ENCODE measurements around the gene POMC.
A peak's percentile ranks its signal among the peaks of the same experiment; 100 is the strongest.

POMC gene

DNA sequence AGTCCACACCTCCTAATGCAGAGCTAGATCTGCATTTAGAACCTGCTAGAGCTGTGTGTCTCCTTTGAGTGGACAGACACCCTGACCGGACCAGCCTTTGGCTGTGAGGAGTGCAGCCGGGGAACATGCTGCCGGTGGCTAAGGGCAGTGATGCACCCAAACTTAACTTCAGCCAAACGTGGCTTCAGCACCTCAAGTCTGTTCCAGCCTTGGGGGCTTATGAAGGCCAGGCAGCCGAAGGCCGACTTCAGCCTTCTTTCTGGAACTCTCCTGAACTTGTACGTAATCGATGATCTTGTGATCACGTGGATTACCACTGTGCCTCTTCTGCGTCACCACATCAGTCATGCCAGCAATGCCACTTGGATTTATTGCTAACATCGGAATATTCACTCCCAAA, 49.1 kb downstream of the POMC start:
- TF ChIP-seq CEBPB (IDR thresholded peaks at IDR 0.05) (no peak), FOXM1 (IDR thresholded peaks at IDR 0.05; ENCODE audit: borderline replicate concordance, low read depth) (no peak), TCF12 (IDR thresholded peaks at IDR 0.05; ENCODE audit: low read depth) (no peak), YY1 (IDR thresholded peaks at IDR 0.05; ENCODE audit: low read depth) (no peak), TEAD4 (IDR thresholded peaks at IDR 0.05) (no peak), RAD21 (IDR thresholded peaks at IDR 0.05; ENCODE audit: low read depth) (no peak), EGR1 (IDR thresholded peaks at IDR 0.05) (no peak), TAF1 (IDR thresholded peaks at IDR 0.05; ENCODE audit: low read depth) (no peak)
- TF ChIP-seq, protein P1, sequence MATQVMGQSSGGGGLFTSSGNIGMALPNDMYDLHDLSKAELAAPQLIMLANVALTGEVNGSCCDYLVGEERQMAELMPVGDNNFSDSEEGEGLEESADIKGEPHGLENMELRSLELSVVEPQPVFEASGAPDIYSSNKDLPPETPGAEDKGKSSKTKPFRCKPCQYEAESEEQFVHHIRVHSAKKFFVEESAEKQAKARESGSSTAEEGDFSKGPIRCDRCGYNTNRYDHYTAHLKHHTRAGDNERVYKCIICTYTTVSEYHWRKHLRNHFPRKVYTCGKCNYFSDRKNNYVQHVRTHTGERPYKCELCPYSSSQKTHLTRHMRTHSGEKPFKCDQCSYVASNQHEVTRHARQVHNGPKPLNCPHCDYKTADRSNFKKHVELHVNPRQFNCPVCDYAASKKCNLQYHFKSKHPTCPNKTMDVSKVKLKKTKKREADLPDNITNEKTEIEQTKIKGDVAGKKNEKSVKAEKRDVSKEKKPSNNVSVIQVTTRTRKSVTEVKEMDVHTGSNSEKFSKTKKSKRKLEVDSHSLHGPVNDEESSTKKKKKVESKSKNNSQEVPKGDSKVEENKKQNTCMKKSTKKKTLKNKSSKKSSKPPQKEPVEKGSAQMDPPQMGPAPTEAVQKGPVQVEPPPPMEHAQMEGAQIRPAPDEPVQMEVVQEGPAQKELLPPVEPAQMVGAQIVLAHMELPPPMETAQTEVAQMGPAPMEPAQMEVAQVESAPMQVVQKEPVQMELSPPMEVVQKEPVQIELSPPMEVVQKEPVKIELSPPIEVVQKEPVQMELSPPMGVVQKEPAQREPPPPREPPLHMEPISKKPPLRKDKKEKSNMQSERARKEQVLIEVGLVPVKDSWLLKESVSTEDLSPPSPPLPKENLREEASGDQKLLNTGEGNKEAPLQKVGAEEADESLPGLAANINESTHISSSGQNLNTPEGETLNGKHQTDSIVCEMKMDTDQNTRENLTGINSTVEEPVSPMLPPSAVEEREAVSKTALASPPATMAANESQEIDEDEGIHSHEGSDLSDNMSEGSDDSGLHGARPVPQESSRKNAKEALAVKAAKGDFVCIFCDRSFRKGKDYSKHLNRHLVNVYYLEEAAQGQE (IDR thresholded peaks at IDR 0.05; ENCODE audit: low read depth), result no peak
- TF ChIP-seq, protein P2, sequence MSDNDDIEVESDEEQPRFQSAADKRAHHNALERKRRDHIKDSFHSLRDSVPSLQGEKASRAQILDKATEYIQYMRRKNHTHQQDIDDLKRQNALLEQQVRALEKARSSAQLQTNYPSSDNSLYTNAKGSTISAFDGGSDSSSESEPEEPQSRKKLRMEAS (IDR thresholded peaks at IDR 0.05), result no peak
- TF ChIP-seq, protein P3, sequence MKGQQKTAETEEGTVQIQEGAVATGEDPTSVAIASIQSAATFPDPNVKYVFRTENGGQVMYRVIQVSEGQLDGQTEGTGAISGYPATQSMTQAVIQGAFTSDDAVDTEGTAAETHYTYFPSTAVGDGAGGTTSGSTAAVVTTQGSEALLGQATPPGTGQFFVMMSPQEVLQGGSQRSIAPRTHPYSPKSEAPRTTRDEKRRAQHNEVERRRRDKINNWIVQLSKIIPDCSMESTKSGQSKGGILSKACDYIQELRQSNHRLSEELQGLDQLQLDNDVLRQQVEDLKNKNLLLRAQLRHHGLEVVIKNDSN (IDR thresholded peaks at IDR 0.05), result no peak

DNA sequence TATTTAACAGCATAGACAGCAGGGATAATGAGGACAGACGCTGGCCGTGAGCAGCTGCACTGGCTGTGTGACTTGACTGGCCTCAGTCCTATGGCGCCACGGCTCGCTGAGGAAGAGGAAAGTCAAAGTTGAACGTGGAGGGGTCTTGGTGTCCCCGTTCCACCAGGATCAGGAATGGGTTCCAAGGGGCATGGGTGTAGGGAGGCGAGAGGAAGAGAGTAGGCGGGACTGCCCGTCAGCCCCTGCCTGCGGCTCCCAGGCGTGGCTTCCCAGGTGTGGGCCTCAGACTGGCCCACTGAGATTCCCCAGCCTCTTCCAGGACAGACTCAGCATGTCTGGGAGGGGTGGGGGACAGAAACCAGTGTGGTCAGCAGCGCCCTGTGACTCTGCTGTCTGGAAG, 51.4 kb downstream of the POMC start:
- no peak for TF ChIP-seq YY1 (IDR thresholded peaks at IDR 0.05; ENCODE audit: low read depth)
- TF ChIP-seq, protein P2 (IDR thresholded peaks at IDR 0.05), result no peak
- TF ChIP-seq, protein P1 (IDR thresholded peaks at IDR 0.05; ENCODE audit: low read depth), result no peak
- no peak for TF ChIP-seq CREB1 (IDR thresholded peaks at IDR 0.05; ENCODE audit: low read depth)
- no peak for TF ChIP-seq TEAD4 (IDR thresholded peaks at IDR 0.05)
- TF ChIP-seq ZBTB7A (IDR thresholded peaks at IDR 0.05; ENCODE audit: low read depth), result no peak
- TF ChIP-seq NFIC (IDR thresholded peaks at IDR 0.05), result no peak
- no peak for TF ChIP-seq EP300 (IDR thresholded peaks at IDR 0.05; ENCODE audit: borderline replicate concordance)
- TF ChIP-seq, protein P3 (IDR thresholded peaks at IDR 0.05), result no peak
- no peak for TF ChIP-seq TAF1 (IDR thresholded peaks at IDR 0.05; ENCODE audit: low read depth)
- no peak for TF ChIP-seq CEBPB (IDR thresholded peaks at IDR 0.05)
- no peak for TF ChIP-seq TCF12 (IDR thresholded peaks at IDR 0.05; ENCODE audit: low read depth)

DNA sequence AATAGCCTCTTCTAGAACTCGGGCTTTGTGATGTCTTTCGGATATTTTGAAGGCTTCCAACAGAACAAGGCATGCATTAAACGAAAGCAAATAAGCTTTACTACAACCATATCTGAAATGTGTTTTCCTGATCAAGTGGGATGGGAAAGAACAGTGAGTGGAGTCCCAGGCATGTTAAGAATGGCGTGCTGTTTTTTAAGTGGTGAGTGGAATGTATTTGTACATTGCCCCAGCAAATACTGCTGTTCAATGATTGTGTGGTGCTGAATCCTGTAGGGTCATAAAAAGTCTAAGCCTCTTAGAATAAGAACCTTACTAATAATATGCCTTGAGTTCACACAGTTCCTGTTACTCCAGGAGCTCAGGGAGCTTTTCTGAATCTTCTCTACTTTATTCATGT, 52.5 kb downstream of the POMC start:
- TF ChIP-seq, protein P1 (IDR thresholded peaks at IDR 0.05; ENCODE audit: low read depth), result peak; percentile 74
- TF ChIP-seq, protein P2 (IDR thresholded peaks at IDR 0.05), result no peak

DNA sequence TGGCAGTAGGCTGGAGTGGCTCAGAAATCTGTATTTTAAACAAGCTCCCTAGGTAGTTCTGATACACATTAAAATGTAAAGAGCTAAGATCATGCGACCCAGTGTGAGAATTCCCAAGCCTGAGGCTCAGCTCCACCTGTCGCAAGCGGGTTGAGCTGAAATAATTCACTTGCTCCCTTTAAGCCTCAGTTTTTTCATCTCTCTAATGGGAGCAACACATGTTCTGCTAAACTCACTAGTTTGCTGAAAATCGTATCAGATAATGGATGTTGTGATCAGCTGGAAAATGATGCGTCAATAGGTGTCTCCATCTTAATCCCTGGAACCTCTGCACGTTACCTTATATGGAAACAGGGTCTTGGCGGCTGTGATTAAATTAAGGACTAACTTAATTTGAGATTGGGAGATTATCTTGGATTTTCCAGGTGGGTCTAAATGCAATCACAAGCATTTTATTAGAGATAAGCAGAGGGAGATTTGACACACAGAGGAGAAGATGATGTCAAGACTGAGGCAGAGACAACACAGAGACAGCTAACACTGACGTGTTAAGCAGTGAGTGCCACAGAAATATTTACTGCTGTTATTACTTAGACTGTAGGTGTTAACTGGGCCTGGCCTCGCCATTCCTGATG, 53.0 kb downstream of the POMC start:
- TF ChIP-seq TAF1 (IDR thresholded peaks at IDR 0.05; ENCODE audit: low read depth) (no peak), FOXM1 (IDR thresholded peaks at IDR 0.05; ENCODE audit: borderline replicate concordance, low read depth) (no peak), CEBPB (IDR thresholded peaks at IDR 0.05) (no peak), TCF12 (IDR thresholded peaks at IDR 0.05; ENCODE audit: low read depth) (no peak), ZBTB7A (IDR thresholded peaks at IDR 0.05; ENCODE audit: low read depth) (no peak), RAD21 (IDR thresholded peaks at IDR 0.05; ENCODE audit: low read depth) (no peak), EP300 (IDR thresholded peaks at IDR 0.05; ENCODE audit: borderline replicate concordance) (no peak), EGR1 (IDR thresholded peaks at IDR 0.05) (no peak), TEAD4 (IDR thresholded peaks at IDR 0.05) (no peak), YY1 (IDR thresholded peaks at IDR 0.05; ENCODE audit: low read depth) (no peak), NFIC (IDR thresholded peaks at IDR 0.05) (no peak), CREB1 (IDR thresholded peaks at IDR 0.05; ENCODE audit: low read depth) (no peak)
- TF ChIP-seq, protein P3 (IDR thresholded peaks at IDR 0.05), result no peak
- TF ChIP-seq, protein P1 (IDR thresholded peaks at IDR 0.05; ENCODE audit: low read depth), result no peak
- TF ChIP-seq, protein P2 (IDR thresholded peaks at IDR 0.05), result no peak

Measured in Ishikawa (cell line).